Breast epithelium (tissue), 4 donors: ENCODE data around the gene ITPKB. TPM values are rescaled to one million over a fixed set of nuclear protein-coding genes. Genes with fewer than 3 reads are reported as not detected.

Source experiments
- DNase-seq, 2 donors: peaks; one replicate each; pipeline ENCODE4 v3.0.0-alpha.2; 2019; ENCODE audit warnings: low spot score in 2 of 2
- H3K27ac ChIP-seq, 2 donors: fragments of 200-600 bp; sonication (generic) in 1 of 2; one replicate each; pipeline ENCODE4 v1.5.1; 2016 to 2019; ENCODE audit warnings: mild to moderate bottlenecking in 1 of 2
- H3K27me3 ChIP-seq, 2 donors: fragments of 200-600 bp; sonication (generic) in 1 of 2; one replicate each; pipeline versions ENCODE4 v1.5.1 to v1.6.0; 2017 to 2019; ENCODE audit warnings: control low read depth in 1 of 2, mild to moderate bottlenecking in 1 of 2
- H3K36me3 ChIP-seq: fragments of 200-600 bp; one replicate; pipeline ENCODE4 v1.5.1; 2019
- H3K4me1 ChIP-seq, 2 donors: fragments of 200-600 bp; sonication (generic); one replicate each; pipeline ENCODE4 v1.5.1; 2016 to 2019; ENCODE audit warnings: control low read depth in 1 of 2
- H3K4me3 ChIP-seq, 3 donors: fragments of 200-600 bp; sonication (generic); 1 replicate in 2 of 3; 2 replicates in 1 of 3; pipeline ENCODE4 v1.5.1; 2016 to 2019; ENCODE audit warnings: mild to moderate bottlenecking in 3 of 3, moderate library complexity in 2 of 3
- H3K9me3 ChIP-seq, 2 donors: fragments of 200-600 bp; sonication (generic) in 1 of 2; one replicate each; pipeline ENCODE4 v1.5.1; 2016 to 2019; ENCODE audit warnings: control low read depth in 1 of 2
- CTCF ChIP-seq, 3 donors: fragments of 450-650 bp; IDR thresholded peaks; one replicate each; pipeline ENCODE4 v1.5.1; 2016 to 2017; ENCODE audit warnings: antibody characterized with exemption in 3 of 3, mild to moderate bottlenecking in 3 of 3, moderate library complexity in 3 of 3
- POLR2A ChIP-seq: fragments of 450-650 bp; IDR thresholded peaks from one replicate; pipeline ENCODE4 v1.6.1; 2016; ENCODE audit warnings: antibody characterized with exemption, mild to moderate bottlenecking, moderate library complexity
- POLR2AphosphoS5 ChIP-seq, 3 donors: sonication (generic); formaldehyde crosslinking; IDR thresholded peaks; one replicate each; pipeline ENCODE4 v1.6.1; 2017; ENCODE audit warnings: antibody characterized with exemption in 3 of 3
- intact Hi-C: fragments of 100-400 bp; cut with DNase I; formaldehyde crosslinking; loops from one replicate; pipeline ENCODE4 v1.15.1; 2023; ENCODE audit warnings: low total_unique reads
- total RNA-seq, 3 donors: library from RNA; depleted of rRNA; stranded (reverse); fragments of >200 nt; gene quantifications; one replicate each; pipeline ENCODE4 v1.1.0, GENCODE V29; 2016

ITPKB gene
- total RNA-seq, 3 donors from 2014 or later, result 24.0 to 37.6 (median 25.6) TPM

- H3K36me3 ChIP-seq, result no peaks in the 10 kb centered on the region
- H3K27ac ChIP-seq, result peak overlapping the region; percentile 86 to 92
- no peaks in the 10 kb centered on the region for H3K27me3 ChIP-seq
- no peak for DNase-seq
- peaks cover 8 to 12% of the 10 kb centered on the region in 2 donors for H3K4me1 ChIP-seq
- intact Hi-C loops, result no loop called here
- H3K9me3 ChIP-seq, result no peaks in the 10 kb centered on the region
- peak overlapping the region; percentile 83 to 98 (median 89) for H3K4me3 ChIP-seq
- TF ChIP-seq POLR2AphosphoS5 (IDR thresholded peaks at IDR 0.05) (no peak), CTCF (IDR thresholded peaks at IDR 0.05) (no peak), POLR2A (no peak)
Observed at GRCh38 chr1:226738421-226738994, 574 bp downstream of the ITPKB start.

- H3K4me3 ChIP-seq, result peak overlapping the region; percentile 83 to 98 (median 89)
- TF ChIP-seq POLR2AphosphoS5 (IDR thresholded peaks at IDR 0.05) (peak in 1 of 3 donors; percentile 36), CTCF (IDR thresholded peaks at IDR 0.05) (no peak)
- H3K36me3 ChIP-seq, result no peaks in the 10 kb centered on the region
- intact Hi-C loops, result no loop called here
- H3K4me1 ChIP-seq, result peaks cover 8 to 12% of the 10 kb centered on the region in 2 donors
- H3K27me3 ChIP-seq, result no peaks in the 10 kb centered on the region
- H3K9me3 ChIP-seq, result no peaks in the 10 kb centered on the region
- H3K27ac ChIP-seq, result peak overlapping the region; percentile 86 to 92
- DNase-seq, result peak; percentile 30 to 58
Observed at GRCh38 chr1:226737819-226738420, 1.2 kb downstream of the ITPKB start.

DNA sequence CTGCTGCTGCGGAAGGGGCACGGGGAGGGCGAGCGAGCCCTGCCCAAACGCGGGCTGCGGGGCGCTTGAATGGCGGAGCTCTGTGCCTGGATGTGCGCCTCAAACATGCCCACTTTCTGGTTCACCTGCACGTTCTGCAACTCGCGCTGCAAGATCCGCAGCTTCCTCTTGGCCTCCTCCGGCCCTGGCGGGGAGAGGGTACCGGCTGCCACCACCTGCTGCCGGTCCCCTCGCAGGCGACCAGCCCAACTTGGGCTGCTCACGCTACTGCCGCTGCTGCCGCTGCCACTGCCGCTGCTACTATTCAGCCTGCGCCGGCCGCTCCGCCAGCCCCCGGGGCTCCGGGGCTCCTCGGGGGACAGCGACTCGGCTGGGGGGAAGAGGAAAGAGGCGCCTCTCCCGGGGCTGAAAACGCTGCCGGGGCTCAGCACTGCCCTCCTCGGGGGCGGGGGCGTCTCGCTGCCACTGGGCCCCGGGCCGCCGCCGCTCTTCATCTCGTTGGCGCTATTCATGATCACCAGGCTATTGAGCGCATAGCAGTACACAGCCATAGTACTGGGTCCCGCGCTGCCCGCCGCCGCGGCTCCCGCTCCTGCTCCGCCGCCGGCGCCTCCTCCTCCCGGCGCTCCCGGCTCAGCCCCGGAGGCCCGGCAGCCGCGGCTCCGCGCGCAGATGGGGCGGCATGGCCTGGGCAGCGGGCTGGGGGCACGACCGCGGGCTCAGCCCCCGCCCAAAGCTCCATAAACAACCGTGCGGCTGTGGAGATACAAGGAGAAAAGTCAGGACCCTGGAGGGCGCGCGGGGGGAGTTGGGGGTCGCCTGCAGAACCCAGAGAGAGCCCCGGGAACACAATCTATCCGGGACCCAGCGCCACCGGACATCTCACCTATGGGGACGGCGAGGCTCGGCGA is 1.9 kb downstream of the ITPKB start:
- Histone ChIP-seq H3K36me3 (no peaks in the 10 kb centered on the region), H3K27me3 (no peaks in the 10 kb centered on the region), H3K27ac (peak overlapping the region; percentile 86 to 92), H3K4me1 (peaks cover 8 to 12% of the 10 kb centered on the region in 2 donors), H3K9me3 (no peaks in the 10 kb centered on the region), H3K4me3 (peak overlapping the region; percentile 83 to 98 (median 89))
- DNase-seq, result no peak
- intact Hi-C loops, result no loop called here
- TF ChIP-seq CTCF (IDR thresholded peaks at IDR 0.05) (no peak), POLR2AphosphoS5 (IDR thresholded peaks at IDR 0.05) (no peak), POLR2A (no peak)

- TF ChIP-seq CTCF (IDR thresholded peaks at IDR 0.05), result no peak
- no peak for TF ChIP-seq POLR2AphosphoS5 (IDR thresholded peaks at IDR 0.05)
- no peak for TF ChIP-seq POLR2A
- intact Hi-C loops, result no loop called here
- no peaks in the 10 kb centered on the region for H3K9me3 ChIP-seq
- no peaks in the 10 kb centered on the region for H3K36me3 ChIP-seq
- peaks cover 8 to 16% of the 10 kb centered on the region in 2 donors for H3K4me1 ChIP-seq
- H3K4me3 ChIP-seq, result peak overlapping the region; percentile 83 to 98 (median 89)
- no peaks in the 10 kb centered on the region for H3K27me3 ChIP-seq
- peak overlapping the region; percentile 86 to 92 for H3K27ac ChIP-seq
- no peak for DNase-seq
Observed at GRCh38 chr1:226736001-226736907, 2.8 kb downstream of the ITPKB start.
